ENCODE measurements around the gene PARP3.

- TF ChIP-seq CTCF (IDR thresholded peaks at IDR 0.05) (no peak), POLR2A (IDR thresholded peaks at IDR 0.05) (no peak)
Observed at GRCh38 chr3:51997172-51997571, 55.0 kb downstream of the PARP3 start.
